Right lobe of liver (tissue), 6 donors: ENCODE measurements around the gene CCDC88C. TPM values are rescaled to one million over a fixed set of nuclear protein-coding genes. Genes with fewer than 3 reads are reported as not detected.

Experiments
- ATAC-seq, 4 donors: fragments of 200-7000 bp; cut with Tn5 transposase; one replicate each; pipeline ENCODE4 v1.9.1; 2020; ENCODE audit warnings: mild to moderate bottlenecking in 4 of 4, moderate library complexity in 4 of 4
- DNase-seq, 3 donors: peaks; one replicate each; pipeline ENCODE4 v3.0.0-alpha.2; 2020
- H3K27ac ChIP-seq, 3 donors: fragments of 200-600 bp; one replicate each; pipeline ENCODE4 v1.8.0; 2022
- H3K27me3 ChIP-seq, 2 donors: fragments of 200-600 bp; one replicate each; pipeline ENCODE4 v1.8.0; 2022
- H3K36me3 ChIP-seq, 4 donors: fragments of 200-600 bp; sonication (generic) in 1 of 4; one replicate each; pipeline versions ENCODE4 v1.5.1 to v1.8.0; 2017 to 2022; ENCODE audit warnings: control low read depth in 1 of 4
- H3K4me1 ChIP-seq, 4 donors: fragments of 200-600 bp; sonication (generic) in 1 of 4; one replicate each; pipeline versions ENCODE4 v1.5.1 to v1.8.0; 2017 to 2022; ENCODE audit warnings: control low read depth in 1 of 4
- H3K4me3 ChIP-seq, 3 donors: fragments of 200-600 bp; one replicate each; pipeline ENCODE4 v1.8.0; 2022
- H3K9me3 ChIP-seq, 4 donors: fragments of 200-600 bp; sonication (generic) in 1 of 4; one replicate each; pipeline versions ENCODE4 v1.5.1 to v1.8.0; 2017 to 2022; ENCODE audit warnings: control low read depth in 1 of 4
- POLR2A ChIP-seq: fragments of 450-650 bp; IDR thresholded peaks from one replicate; pipeline ENCODE4 v1.6.1; 2017; ENCODE audit warnings: antibody characterized with exemption, mild to moderate bottlenecking
- WGBS: methylation state at CpG from one replicate; pipeline ENCODE4 v1.1.6; 2018; ENCODE audit warnings: low coverage, low lambda C conversion rate; ENCODE audit not compliant: insufficient coverage; ENCODE audit errors: missing lambda C conversion rate; 5-methylcytosine and 5-hydroxymethylcytosine counted together
- intact Hi-C, 2 donors: fragments of 100-400 bp; cut with DNase I; formaldehyde crosslinking; loops; one replicate each; pipeline versions ENCODE4 v1.11.2 to v1.14.1; 2022
- total RNA-seq, 6 experiments: library from RNA; depleted of rRNA in 2 of 6; stranded (reverse); fragments of >200 nt in 2 of 6; fragmentation: NEBNext Ultra II Directional in 3 of 6; extraction: Animal tissue kit (Norgen Biotek cat#: 25700) in 3 of 6; gene quantifications; one replicate each; pipeline versions ENCODE4 v1.1.0 to v1.2.4, GENCODE V29; 2016 to 2023
- TF ChIP-seq, protein P1 (sequence below), 4 donors: fragments of 200-600 bp in 3 of 4; fragments of 450-650 bp in 1 of 4; IDR thresholded peaks; one replicate each; pipeline versions ENCODE4 v1.5.1 to v1.8.0; 2016 to 2022; ENCODE audit warnings: antibody characterized with exemption in 4 of 4, mild to moderate bottlenecking in 2 of 4
- donor health status: DM: no; HTN: yes; CAD: no.
- donor health status: DM: no; HTN: no; CAD: no.
- donor health status: DM: no; HTN: no; CAD: no.
- donor health status: DM: no; HTN: yes; CAD: no.
- donor health status: DM: no; HTN: yes; CAD: no.

The CCDC88C gene
- total RNA-seq, 6 experiments from 2014 or later, result 1.2 to 5.7 (median 3.1) TPM

DNA sequence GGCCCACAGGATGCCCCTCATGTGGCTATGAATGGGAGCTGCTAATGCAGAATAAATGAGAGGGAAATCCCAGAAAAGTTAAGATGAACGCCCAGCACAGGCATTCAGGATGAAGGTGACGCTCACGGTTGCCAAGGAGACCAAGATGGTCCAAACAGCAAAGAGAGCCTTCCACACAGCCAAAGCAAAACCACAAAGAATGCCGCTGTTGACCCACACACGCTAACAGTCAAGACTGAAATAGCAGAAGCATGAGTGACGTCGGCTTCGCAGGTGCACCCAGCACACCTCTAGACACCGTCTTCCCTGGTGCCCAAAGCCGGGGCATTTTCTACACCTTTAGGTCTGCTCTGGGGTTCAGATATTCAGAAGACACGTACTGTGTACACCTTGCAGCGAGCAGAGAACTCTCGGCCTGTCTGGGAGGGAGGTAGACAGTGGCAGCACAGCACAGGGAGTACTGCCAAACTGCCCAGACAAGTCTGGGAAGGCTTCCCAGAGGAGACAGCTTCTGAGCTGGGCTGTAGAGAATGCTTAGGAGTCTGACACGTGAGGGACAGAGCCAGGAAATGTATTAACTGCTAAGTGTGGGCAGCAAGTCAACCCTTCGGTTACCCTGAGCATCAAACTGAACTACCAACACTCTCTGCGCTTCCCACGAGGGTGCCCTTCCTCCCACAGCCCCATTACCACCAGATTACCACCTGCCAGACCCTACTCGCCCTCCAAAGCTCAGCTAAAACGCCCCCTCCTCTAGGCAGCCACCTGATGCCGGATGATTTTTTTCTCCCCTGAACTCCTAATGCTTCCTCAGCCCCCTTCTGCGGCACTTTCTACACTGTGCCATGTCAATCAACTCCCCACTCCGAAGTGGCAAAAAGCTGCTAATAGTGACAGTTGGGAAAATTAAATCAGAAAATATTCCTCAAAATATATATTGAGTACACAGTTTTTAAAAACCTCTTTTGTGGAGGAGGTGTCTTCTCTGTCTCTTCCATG is 50.1 kb downstream of the CCDC88C start:
- ATAC-seq, result peak in 3 of 4 donors; percentile 8 to 36 (median 25)
- DNase-seq, result no peak
- H3K4me1 ChIP-seq, result no peaks in the 10 kb centered on the region
- no peaks in the 10 kb centered on the region for H3K9me3 ChIP-seq
- TF ChIP-seq, protein P1, sequence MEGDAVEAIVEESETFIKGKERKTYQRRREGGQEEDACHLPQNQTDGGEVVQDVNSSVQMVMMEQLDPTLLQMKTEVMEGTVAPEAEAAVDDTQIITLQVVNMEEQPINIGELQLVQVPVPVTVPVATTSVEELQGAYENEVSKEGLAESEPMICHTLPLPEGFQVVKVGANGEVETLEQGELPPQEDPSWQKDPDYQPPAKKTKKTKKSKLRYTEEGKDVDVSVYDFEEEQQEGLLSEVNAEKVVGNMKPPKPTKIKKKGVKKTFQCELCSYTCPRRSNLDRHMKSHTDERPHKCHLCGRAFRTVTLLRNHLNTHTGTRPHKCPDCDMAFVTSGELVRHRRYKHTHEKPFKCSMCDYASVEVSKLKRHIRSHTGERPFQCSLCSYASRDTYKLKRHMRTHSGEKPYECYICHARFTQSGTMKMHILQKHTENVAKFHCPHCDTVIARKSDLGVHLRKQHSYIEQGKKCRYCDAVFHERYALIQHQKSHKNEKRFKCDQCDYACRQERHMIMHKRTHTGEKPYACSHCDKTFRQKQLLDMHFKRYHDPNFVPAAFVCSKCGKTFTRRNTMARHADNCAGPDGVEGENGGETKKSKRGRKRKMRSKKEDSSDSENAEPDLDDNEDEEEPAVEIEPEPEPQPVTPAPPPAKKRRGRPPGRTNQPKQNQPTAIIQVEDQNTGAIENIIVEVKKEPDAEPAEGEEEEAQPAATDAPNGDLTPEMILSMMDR (IDR thresholded peaks at IDR 0.05), result no peak
- no peak for TF ChIP-seq POLR2A
- WGBS, result 60% methylated on average over 16 of the region's 22 CpGs
- intact Hi-C loops, result no loop called here
- H3K27me3 ChIP-seq, result no peaks in the 10 kb centered on the region
- H3K27ac ChIP-seq, result no peak overlapping the region
- H3K36me3 ChIP-seq, result no peaks in the 10 kb centered on the region
- no peak overlapping the region for H3K4me3 ChIP-seq

DNA sequence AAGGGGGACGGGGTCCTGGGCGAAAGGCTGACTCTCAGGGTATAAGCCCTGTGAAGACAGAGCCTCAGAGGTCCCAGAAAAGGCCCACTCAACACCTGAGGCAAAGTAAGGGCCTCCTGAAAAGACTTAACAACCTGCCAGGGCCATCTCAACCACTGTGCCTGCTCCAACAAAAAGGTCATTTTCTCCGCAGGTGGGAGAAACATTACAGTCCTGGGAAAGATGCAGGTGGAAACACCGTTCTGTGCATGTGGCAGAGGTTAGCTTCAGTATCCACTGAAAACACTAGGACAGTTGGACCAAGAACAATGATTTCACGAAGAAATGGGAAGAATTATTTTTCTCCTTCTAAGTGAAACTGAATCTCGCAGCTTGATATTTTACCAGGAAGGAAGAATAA is 50.9 kb downstream of the CCDC88C start:
- intact Hi-C loops, result no loop called here

DNA sequence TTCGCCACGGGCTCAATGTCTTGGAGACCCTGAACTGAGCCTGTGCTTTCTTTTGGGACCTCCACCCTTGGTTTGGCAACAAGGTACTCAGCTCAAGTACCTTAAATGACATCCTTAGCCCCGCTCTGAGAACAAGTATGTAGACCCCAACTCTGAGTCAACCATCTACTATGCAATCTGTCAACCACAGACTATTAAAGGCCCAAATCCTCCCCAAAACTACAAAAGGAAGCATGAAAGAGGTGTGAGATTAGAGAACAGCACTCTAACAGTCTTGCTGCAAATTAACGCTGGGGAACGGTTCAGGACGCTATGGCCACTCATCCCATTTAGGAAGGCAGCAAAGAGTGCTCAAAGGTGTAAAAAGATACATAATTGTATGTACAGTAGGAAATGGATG is 52.1 kb downstream of the CCDC88C start:
- 77% methylated on average over 4 of the region's 6 CpGs for WGBS
- Histone ChIP-seq H3K9me3 (no peaks in the 10 kb centered on the region), H3K27me3 (no peaks in the 10 kb centered on the region), H3K4me3 (no peak overlapping the region), H3K4me1 (peaks cover 0 to 7% (median 0%) of the 10 kb centered on the region in 4 donors), H3K27ac (no peak overlapping the region), H3K36me3 (no peaks in the 10 kb centered on the region)
- intact Hi-C loops, result no loop called here
- ATAC-seq (no peak), DNase-seq (no peak)
- TF ChIP-seq, protein P1 (IDR thresholded peaks at IDR 0.05), result no peak
- TF ChIP-seq POLR2A, result no peak

More for the DNA sequence above, 50.9 kb downstream of the CCDC88C start:
- no peaks in the 10 kb centered on the region for H3K9me3 ChIP-seq
- no peak for TF ChIP-seq POLR2A
- TF ChIP-seq, protein P1 (IDR thresholded peaks at IDR 0.05), result no peak
- no peak overlapping the region for H3K27ac ChIP-seq
- no peak overlapping the region for H3K4me3 ChIP-seq
- DNase-seq (peak in 1 of 3 donors; percentile 21), ATAC-seq (no peak)
- H3K36me3 ChIP-seq, result no peaks in the 10 kb centered on the region
- no peaks in the 10 kb centered on the region for H3K27me3 ChIP-seq
- WGBS, result 64% methylated on average over 6 of the region's 6 CpGs
- peaks cover 0 to 4% (median 0%) of the 10 kb centered on the region in 4 donors for H3K4me1 ChIP-seq

DNA sequence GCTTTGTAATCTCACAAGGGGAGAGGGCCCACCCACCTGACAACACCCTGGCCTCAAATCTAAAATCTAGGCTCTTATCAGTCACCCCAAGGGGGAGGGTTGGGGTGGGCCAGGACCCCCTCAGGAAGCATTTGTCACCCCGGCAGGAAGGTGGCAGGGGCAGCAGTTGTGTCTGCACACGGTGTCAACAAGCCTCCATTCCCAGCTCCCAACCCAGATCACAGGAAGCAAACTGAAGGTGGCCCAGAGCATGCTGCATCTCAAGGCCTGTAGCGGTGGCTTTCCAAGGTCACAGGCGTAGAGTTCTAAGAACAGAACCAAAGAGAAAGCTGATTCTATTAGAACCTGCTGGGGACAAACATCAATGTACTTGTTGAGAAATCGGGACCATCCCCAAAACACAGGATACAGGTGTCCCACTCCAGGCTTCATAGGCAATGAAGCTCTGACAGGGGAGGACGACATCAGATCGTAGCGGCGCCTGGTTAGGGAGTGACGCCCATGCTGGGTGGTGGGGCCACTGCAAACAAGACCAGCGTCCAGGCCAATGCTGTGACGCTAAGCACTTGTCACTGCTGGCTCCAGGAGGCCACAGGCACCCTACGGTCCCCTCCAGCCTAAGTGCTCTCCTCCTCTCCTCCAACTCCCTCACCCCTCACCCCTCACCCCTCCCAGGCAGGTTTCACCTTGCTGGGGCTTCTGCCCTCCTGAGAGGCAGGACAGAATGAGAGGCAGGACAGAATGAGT is 52.9 kb downstream of the CCDC88C start:
- peaks cover 0 to 7% (median 0%) of the 10 kb centered on the region in 4 donors for H3K4me1 ChIP-seq
- intact Hi-C loops, result no loop called here
- H3K27ac ChIP-seq, result no peak overlapping the region

More for the DNA sequence above, 52.9 kb downstream of the CCDC88C start:
- H3K4me3 ChIP-seq, result no peak overlapping the region
- H3K36me3 ChIP-seq, result no peaks in the 10 kb centered on the region
- ATAC-seq (no peak), DNase-seq (no peak)
- no peak for TF ChIP-seq POLR2A
- no peaks in the 10 kb centered on the region for H3K27me3 ChIP-seq
- H3K9me3 ChIP-seq, result no peaks in the 10 kb centered on the region
- WGBS, result 73% methylated on average over 4 of the region's 13 CpGs
